GM06990 (cell line): ENCODE data around the gene OR1C1.
"Not testable (repeated sequence)": the region's sequence is repeated elsewhere in the genome, so short reads cannot be mapped to it uniquely, and the experiment has no call there.

ENCODE experiments used
- DNase-seq: peaks from one replicate; pipeline ENCODE4 v3.0.0-alpha.2; 2011; ENCODE audit not compliant: insufficient read length; ENCODE audit errors: extremely low read depth
- H3K27me3 ChIP-seq: replicated peaks from 2 replicates; pipeline ENCODE4 v1.6.0; 2011; ENCODE audit warnings: low read length; ENCODE audit not compliant: control insufficient read depth, insufficient read depth
- H3K36me3 ChIP-seq: 2 replicates; pipeline ENCODE4 v1.5.1; 2011; ENCODE audit warnings: low read length; ENCODE audit not compliant: control insufficient read depth, insufficient read depth
- H3K4me3 ChIP-seq: replicated peaks from 2 replicates; pipeline ENCODE4 v1.5.1; 2011; ENCODE audit warnings: low read depth, mild to moderate bottlenecking, control low read depth, low read length
- CTCF ChIP-seq: IDR thresholded peaks from 2 replicates; pipeline ENCODE4 v1.5.1; 2011; ENCODE audit warnings: low read length, control low read depth, mild to moderate bottlenecking, inconsistent platforms; ENCODE audit not compliant: insufficient read depth, poor library complexity, severe bottlenecking

Gene OR1C1

GRCh38 chr1:247721222-247721621 lies 39.1 kb downstream of the OR1C1 start:
- no peak for DNase-seq
- TF ChIP-seq CTCF, result no peak
- Histone ChIP-seq H3K27me3 (no peaks in the 10 kb centered on the region), H3K4me3 (no peak overlapping the region), H3K36me3 (no peaks in the 10 kb centered on the region)

- Histone ChIP-seq H3K27me3 (no peaks in the 10 kb centered on the region), H3K36me3 (no peaks in the 10 kb centered on the region), H3K4me3 (no peak within 1 kb of the TSS)
- TF ChIP-seq CTCF, result no peak
- no peak for DNase-seq
These were observed 43.8 kb downstream of the OR1C1 start, which contains the start of gene OR6F1 for GRCh38 chr1:247716546-247716945. TSS of gene OR6F1 (minus strand) at chr1:247716646. CDS start at chr1:247712755, 3,891 bp downstream.

GRCh38 chr1:247713753-247714152 lies 46.6 kb downstream of the OR1C1 start:
- no peak overlapping the region for H3K4me3 ChIP-seq
- DNase-seq, result no peak
- H3K36me3 ChIP-seq, result no peaks in the 10 kb centered on the region
- H3K27me3 ChIP-seq, result no peaks in the 10 kb centered on the region
- TF ChIP-seq CTCF, result no peak

- not testable (repeated sequence) for H3K4me3 ChIP-seq, H3K27me3 ChIP-seq, H3K36me3 ChIP-seq, DNase-seq
These were observed 49.7 kb downstream of the OR1C1 start for GRCh38 chr1:247710681-247711080.
